GM18520 (cell line): ENCODE results near the gene KCTD3.
A peak's percentile ranks its signal among the peaks of the same experiment; 100 is the strongest.

Experiments used
- ATAC-seq: cut with Tn5 transposase; IDR thresholded peaks from one replicate; pipeline ENCODE4 v1.9.1; 2021; ENCODE audit not compliant: unreplicated experiment

Gene KCTD3

GRCh38 chr1:215555531-215555930 lies 11.6 kb upstream of the KCTD3 start:
- no peak for ATAC-seq

- ATAC-seq: no peak
Observed at GRCh38 chr1:215556996-215557395, 10.1 kb upstream of the KCTD3 start.

GRCh38 chr1:215557504-215557903 lies 9.6 kb upstream of the KCTD3 start:
- no peak for ATAC-seq

GRCh38 chr1:215557992-215558626 lies 9.0 kb upstream of the KCTD3 start:
- no peak for ATAC-seq

- peak; percentile 45 for ATAC-seq
Observed at GRCh38 chr1:215567491-215568298, 591 bp downstream of the KCTD3 start.

GRCh38 chr1:215568299-215568692 lies 1.2 kb downstream of the KCTD3 start:
- ATAC-seq: no peak

GRCh38 chr1:215569986-215570824 lies 3.1 kb downstream of the KCTD3 start:
- ATAC-seq: no peak

- no peak for ATAC-seq
Observed at GRCh38 chr1:215581896-215582295, 14.8 kb downstream of the KCTD3 start.

- peak; percentile 79 for ATAC-seq
Observed at GRCh38 chr1:215583185-215583749, 16.2 kb downstream of the KCTD3 start.

- no peak for ATAC-seq
Observed at GRCh38 chr1:215584389-215584788, 17.3 kb downstream of the KCTD3 start.

- no peak for ATAC-seq
Observed at GRCh38 chr1:215589650-215590435, 22.7 kb downstream of the KCTD3 start.

- ATAC-seq: no peak
Observed at GRCh38 chr1:215590779-215591491, 23.8 kb downstream of the KCTD3 start.

- ATAC-seq: no peak
Observed at GRCh38 chr1:215594640-215595039, 27.5 kb downstream of the KCTD3 start.

GRCh38 chr1:215595231-215595630 lies 28.1 kb downstream of the KCTD3 start:
- no peak for ATAC-seq

GRCh38 chr1:215597961-215598360 lies 30.9 kb downstream of the KCTD3 start:
- ATAC-seq: no peak

GRCh38 chr1:215599418-215600074 lies 32.4 kb downstream of the KCTD3 start:
- no peak for ATAC-seq

GRCh38 chr1:215600258-215600792 lies 33.2 kb downstream of the KCTD3 start:
- ATAC-seq: no peak

- ATAC-seq: no peak
Observed at GRCh38 chr1:215600867-215601266, 33.8 kb downstream of the KCTD3 start.

GRCh38 chr1:215601276-215601675 lies 34.2 kb downstream of the KCTD3 start:
- no peak for ATAC-seq
